T-helper 17 cell (primary cell): ENCODE data around the gene MTCH1. TPM values are rescaled to one million over a fixed set of nuclear protein-coding genes. Genes with fewer than 3 reads are reported as not detected.

Source experiments
- ATAC-seq: fragments of 150-1000 bp; cut with Tn5 transposase; 2 replicates; pipeline ENCODE4 v1.10.0; 2021; ENCODE audit warnings: mild to moderate bottlenecking, moderate library complexity
- DNase-seq, 3 donors: peaks; one replicate each; pipeline versions ENCODE4 v3.0.0 to v3.0.0-alpha.2; 2020 to 2021
- H3K9me3 ChIP-seq: one replicate; pipeline ENCODE4 v1.7.0; 2013; ENCODE audit warnings: low read length, mild to moderate bottlenecking; ENCODE audit not compliant: control insufficient read depth, poor library complexity, severe bottlenecking
- H3K27ac Mint-ChIP-seq: one replicate; pipeline ENCODE4 v1.8.0; 2022; ENCODE audit warnings: mild to moderate bottlenecking, moderate library complexity, mixed read lengths
- H3K27me3 Mint-ChIP-seq: one replicate; pipeline ENCODE4 v1.8.0; 2022; ENCODE audit warnings: mixed read lengths
- H3K36me3 Mint-ChIP-seq: one replicate; pipeline ENCODE4 v1.8.0; 2022; ENCODE audit warnings: low read depth, mixed read lengths
- H3K4me1 Mint-ChIP-seq: one replicate; pipeline ENCODE4 v1.8.0; 2022; ENCODE audit warnings: mild to moderate bottlenecking, mixed read lengths
- H3K4me3 Mint-ChIP-seq: one replicate; pipeline ENCODE4 v1.8.0; 2022; ENCODE audit warnings: mild to moderate bottlenecking, moderate library complexity, mixed read lengths
- total RNA-seq, 4 donors: library from RNA in 2 of 4; stranded (reverse) in 2 of 4; gene quantifications; one replicate each; pipeline ENCODE4 v1.2.3 and lab custom pipeline; 2022 to 2026

The MTCH1 gene
- total RNA-seq, 2 donors from 2014 or later: 194 to 202 TPM

DNA sequence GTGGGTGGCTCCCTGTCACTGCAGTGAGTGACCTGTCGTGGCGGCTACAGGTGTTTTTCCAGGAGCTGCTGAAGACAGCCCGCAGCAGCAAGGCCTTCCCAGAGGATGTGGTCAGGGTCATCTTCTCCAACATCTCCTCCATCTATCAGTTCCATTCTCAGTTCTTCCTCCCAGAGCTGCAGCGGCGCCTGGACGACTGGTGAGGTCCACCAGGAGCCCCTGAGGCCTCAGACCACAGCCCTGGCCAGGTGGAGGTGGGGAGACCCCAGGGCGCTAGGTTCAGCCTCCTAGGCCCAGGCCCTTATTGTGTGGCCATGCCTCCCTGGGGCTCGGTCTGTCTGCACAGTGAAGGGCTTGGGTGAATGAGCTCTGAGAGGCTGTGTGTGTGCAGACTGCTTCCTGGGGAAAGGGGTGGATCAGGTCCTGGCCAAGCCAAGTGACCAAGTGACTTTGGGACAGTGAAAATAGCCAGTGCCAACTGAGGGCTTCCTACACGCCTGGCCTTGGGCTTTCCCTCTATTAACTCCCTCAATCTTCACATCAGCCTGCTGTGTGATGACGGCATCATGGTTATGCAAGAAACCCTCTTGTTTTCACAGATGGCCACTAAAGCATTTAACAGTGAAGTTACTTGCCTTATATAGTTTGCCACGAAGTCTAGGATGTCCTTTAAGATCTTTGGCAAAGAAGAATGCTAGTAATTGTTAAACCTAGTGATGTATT, 25.8 kb upstream of the MTCH1 start:
- H3K4me3 Mint-ChIP-seq: no peak overlapping the region
- no peak overlapping the region for H3K27ac Mint-ChIP-seq
- ATAC-seq: no peak
- no peak for DNase-seq
- H3K27me3 Mint-ChIP-seq: no peaks in the 10 kb centered on the region
- no peaks in the 10 kb centered on the region for H3K9me3 ChIP-seq
- H3K4me1 Mint-ChIP-seq: peaks cover 2% of the 10 kb centered on the region
- no peaks in the 10 kb centered on the region for H3K36me3 Mint-ChIP-seq

DNA sequence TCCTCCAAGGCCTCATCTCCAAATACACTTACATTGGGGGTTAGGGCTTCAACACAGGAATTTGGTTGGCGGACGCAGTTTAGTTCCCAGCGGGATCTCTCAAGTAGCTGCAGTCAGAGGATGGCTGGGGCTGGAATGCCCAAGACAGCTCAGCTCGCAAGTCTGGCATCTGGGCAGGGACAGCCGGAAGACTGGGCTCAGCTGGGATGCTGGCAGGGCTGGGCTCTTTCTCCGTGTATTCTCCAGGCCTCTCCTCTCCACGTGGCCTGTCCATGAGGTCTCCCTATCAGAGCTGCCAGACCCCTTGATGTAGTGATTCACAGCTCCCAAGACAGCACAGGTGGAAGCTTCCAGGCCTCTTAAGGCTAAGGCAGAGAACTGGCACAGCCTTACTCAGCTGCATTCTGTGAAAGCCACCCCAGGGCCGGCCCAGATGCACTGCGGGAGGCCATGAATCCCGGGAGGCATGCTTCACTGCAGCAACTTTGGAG, 24.5 kb upstream of the MTCH1 start:
- no peaks in the 10 kb centered on the region for H3K27me3 Mint-ChIP-seq
- H3K4me3 Mint-ChIP-seq: no peak overlapping the region
- no peaks in the 10 kb centered on the region for H3K36me3 Mint-ChIP-seq
- no peak overlapping the region for H3K27ac Mint-ChIP-seq
- DNase-seq (no peak), ATAC-seq (no peak)
- H3K9me3 ChIP-seq: no peaks in the 10 kb centered on the region
- H3K4me1 Mint-ChIP-seq: peaks cover 12% of the 10 kb centered on the region

DNA sequence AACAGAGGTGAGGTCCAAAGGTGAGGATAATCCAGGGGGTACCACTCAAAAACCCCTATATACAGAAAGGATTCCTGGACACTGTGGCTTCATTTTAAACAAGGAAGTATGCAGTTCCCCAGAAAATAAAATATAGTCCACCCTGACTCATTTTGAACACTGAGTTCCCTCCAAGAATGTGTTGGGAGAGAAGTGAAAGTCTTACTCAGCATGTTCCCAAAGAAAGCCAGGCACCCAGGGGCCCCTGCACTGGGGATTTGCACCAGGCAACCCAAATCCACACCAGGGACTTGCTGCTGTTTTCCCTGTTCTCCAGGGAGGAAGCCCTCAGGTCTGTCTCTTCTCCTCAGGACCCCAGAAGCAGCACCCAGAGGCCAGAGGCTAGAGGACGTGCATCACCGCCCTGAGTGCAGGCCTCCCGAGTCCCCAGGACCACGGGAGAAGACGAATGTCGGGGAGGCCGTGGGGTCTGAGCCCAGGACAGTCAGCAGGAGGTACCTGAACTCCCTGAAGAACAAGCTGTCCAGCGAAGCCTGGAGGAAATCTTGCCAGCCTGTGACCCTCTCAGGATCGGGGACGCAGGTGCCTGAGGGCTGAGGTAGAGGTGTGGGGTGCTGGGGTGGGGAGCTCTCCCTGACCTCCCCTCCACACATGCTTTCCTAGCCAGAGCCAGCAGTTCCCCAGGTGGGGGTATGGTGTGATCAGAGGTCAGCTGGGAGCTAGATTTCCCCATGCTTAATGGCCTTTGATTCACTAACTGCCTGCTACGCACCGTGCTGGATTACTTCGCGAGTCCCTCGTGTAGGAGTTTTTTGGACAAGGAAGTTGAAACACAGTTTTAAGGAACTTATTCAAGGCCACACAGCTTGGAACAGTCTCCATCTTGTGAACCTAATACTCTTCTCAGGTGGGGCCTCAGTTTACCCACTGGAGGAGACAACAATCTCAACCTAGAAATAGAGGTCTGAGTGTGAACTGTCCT, 22.8 kb upstream of the MTCH1 start:
- H3K27me3 Mint-ChIP-seq: no peaks in the 10 kb centered on the region
- peak overlapping the region; percentile 24 for H3K27ac Mint-ChIP-seq
- peaks cover 13% of the 10 kb centered on the region for H3K4me1 Mint-ChIP-seq
- DNase-seq (no peak), ATAC-seq (no peak)
- no peaks in the 10 kb centered on the region for H3K36me3 Mint-ChIP-seq
- no peaks in the 10 kb centered on the region for H3K9me3 ChIP-seq
- H3K4me3 Mint-ChIP-seq: no peak overlapping the region

DNA sequence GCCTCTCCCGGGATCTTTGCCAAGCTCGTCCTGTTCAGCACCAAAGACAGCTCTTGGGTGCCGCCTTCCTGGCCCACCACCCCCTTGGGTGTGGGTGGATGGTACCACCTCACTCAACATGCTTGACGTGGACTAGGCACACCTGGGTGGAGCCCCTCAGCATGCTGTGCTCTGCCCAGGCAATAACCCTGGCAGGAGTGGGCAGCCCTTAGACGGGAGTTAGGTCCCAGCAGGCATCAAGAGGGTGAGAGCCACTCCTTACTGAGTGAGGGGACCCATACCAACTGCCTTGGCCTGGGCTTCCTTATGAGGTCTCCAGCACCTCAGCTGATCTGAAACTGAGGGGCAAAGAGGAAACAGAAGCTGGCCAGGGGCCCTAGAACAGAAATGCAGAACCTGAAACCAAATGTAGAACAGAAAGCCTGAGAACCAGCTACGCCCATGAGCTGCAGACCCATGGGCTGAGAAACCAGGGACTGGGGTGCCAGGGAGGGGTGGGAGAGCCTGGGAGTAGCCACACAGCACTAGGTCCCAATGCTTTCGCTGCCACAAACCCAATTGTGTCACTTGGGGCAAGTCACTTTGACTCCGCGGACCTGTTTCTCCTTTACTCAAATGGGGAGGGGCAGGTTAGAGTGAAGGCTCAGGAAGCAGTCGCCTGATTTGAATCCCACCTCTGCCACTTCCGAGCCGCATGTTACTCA, 21.5 kb upstream of the MTCH1 start:
- Mint-ChIP-seq H3K27ac (peak overlapping the region; percentile 24), H3K27me3 (no peaks in the 10 kb centered on the region), H3K4me3 (peak overlapping the region; percentile 63), H3K36me3 (no peaks in the 10 kb centered on the region), H3K4me1 (peaks cover 17% of the 10 kb centered on the region)
- H3K9me3 ChIP-seq: no peaks in the 10 kb centered on the region
- no peak for DNase-seq
- ATAC-seq: peak; percentile 29

DNA sequence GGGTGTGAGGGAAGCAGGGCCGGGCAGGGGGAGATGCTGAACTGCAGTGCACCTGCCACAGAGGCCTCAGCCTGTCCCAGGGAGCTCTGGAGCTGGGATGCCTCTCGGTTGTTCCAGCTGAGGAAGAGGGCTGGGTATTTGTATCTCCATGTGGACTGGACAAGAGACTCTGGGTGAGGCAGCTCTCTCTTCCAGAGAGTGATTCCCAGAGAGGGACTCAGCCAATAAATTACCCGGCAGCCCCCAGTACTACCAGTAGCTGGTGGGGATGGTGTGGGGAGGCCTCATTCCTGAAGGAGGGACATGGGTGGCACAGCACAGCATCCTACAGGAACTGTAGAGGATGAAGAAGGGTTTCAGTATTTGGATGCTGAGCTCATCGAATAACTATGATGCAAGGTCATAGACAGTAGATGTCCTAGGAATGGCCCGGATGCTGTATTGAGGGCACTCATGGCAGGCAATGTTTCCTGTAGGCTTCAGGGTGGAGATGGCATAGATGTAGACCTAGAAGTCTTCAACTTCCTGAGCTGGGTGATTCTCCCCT, 20.9 kb upstream of the MTCH1 start:
- no peaks in the 10 kb centered on the region for H3K36me3 Mint-ChIP-seq
- H3K27me3 Mint-ChIP-seq: no peaks in the 10 kb centered on the region
- peak overlapping the region; percentile 91 for H3K4me3 Mint-ChIP-seq
- peak overlapping the region; percentile 89 for H3K27ac Mint-ChIP-seq
- DNase-seq: no peak
- H3K9me3 ChIP-seq: no peaks in the 10 kb centered on the region
- peaks cover 21% of the 10 kb centered on the region for H3K4me1 Mint-ChIP-seq
- ATAC-seq: no peak

DNA sequence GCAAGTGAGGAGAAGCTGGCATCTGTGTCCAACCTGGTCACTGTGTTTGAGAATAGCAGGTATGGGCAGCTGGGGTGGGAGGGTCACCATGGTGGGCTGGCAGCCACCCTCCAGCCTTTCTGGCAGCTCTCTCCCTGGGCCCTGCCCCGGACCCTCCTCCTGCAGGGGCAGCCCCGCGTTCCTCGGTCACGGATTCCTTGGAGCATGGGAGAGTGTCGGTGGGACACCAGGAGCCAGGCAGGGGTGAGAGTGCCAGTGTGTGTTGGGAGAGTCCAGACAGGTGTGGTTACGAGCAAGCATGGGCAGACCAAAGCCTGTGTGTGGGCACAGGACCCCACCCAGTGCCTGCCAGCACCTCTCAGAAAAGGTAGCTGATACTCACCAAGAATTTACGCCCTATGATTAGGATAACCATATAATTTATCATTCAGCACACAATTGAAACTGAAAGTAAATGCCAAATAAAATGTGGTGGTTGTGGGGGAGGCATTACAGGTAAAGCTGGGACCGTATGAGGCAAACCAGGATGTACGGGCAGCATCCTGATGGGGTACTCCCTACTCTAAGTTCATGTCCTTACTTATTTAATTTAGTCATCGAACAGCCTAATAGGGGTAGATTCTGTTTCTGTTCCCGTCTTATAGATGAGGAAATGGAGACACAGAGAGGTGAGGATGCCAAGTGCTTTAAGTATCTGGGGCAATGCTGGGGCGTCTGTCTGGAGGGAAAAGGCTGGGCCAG, 20.0 kb upstream of the MTCH1 start:
- H3K27me3 Mint-ChIP-seq: no peaks in the 10 kb centered on the region
- no peaks in the 10 kb centered on the region for H3K9me3 ChIP-seq
- H3K36me3 Mint-ChIP-seq: no peaks in the 10 kb centered on the region
- peak overlapping the region; percentile 91 for H3K4me3 Mint-ChIP-seq
- peak overlapping the region; percentile 89 for H3K27ac Mint-ChIP-seq
- DNase-seq (no peak), ATAC-seq (peak; percentile 55)
- peaks cover 20% of the 10 kb centered on the region for H3K4me1 Mint-ChIP-seq

DNA sequence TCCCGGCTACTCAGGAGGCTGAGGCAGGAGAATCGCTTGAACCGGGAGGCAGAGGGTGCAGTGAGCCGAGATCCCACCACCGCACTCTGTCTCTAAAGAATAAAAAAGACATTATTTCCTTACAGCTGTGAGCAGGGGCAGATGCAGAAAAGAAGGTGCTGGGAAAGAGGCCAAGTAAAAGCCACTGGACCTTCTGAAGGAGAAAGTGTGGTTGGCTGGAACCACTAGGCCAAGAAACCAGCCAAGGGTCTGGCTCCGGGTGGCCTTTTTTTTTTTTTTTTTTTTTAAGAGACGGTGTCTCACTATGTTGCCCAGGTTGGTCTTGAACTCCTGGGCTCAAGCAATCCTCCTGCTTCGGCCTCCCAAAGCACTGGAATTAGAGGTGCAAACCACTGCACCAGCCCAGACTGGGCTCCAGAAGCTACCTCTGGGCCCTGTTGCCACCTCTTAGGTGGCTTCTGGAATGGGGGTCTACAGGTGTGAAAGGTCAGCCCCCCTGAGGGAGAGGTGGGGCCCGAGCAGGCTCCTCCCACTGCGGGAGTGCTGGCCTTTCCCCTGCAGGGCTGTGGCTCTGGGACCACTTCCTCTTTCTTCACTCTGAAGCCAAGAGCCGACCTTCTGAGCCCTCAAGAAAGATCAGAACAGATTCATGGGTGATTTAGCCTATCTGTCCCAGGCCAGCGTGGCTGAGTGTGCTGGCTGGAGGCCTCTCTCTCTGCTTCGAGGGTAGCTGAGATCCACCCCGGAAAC, 19.2 kb upstream of the MTCH1 start, which contains the start of gene FGD2:
FGD2 (plus strand) TSS at position 595 of the 750 bp plus-strand sequence. CDS start 163 bp downstream, outside the sequence.
- H3K4me3 Mint-ChIP-seq: peak within 1 kb of the TSS; percentile 91

DNA sequence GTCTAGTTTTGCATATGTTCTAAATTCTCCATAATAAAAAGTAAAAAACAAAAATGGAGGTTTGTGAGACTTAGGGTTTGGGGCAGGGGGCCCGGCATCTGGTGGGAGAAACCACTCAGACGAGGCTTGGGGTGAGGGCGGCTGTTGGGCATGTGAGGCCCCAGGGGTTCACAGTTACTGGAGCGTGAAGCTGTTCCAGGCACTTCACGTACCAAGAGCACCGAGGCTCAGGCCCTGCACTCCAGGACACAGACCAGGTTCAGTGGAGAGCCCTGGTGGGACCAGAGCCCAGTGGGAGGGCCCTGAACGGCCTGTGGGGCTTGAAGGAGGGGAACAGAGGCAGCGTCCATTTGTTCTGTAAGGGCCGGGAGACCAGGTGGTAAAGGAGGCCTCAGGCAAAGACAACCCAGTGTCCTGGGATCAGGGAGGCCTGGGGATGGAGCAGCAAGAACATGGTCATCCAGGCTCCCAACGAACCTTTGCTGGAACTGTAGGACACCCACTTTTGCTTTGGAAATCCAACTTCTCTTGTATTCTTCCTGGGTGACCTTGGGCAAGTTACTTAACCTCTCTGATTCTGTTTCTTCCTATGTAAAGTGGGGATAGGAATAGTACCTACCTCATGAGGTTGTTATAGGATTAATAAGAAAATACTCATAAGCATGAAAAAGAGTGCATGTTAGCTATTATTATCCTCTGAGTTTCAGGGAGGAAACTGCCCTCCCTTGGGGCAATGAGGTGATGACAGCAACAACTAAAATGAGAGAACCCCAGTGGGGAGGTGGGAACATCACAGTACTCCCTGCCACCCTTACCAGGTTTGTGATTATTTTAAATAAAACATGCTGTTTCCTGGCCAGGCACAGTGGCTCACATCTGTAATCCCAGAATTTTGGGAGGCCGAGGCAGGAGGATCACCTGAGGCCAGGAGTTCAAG, 18.3 kb upstream of the MTCH1 start:
- H3K4me1 Mint-ChIP-seq: peaks cover 22% of the 10 kb centered on the region
- peak overlapping the region; percentile 72 for H3K27ac Mint-ChIP-seq
- no peaks in the 10 kb centered on the region for H3K36me3 Mint-ChIP-seq
- peak overlapping the region; percentile 19 for H3K4me3 Mint-ChIP-seq
- no peaks in the 10 kb centered on the region for H3K9me3 ChIP-seq
- ATAC-seq (peak; percentile 34), DNase-seq (no peak)
- H3K27me3 Mint-ChIP-seq: no peaks in the 10 kb centered on the region

More for the DNA sequence above, 19.2 kb upstream of the MTCH1 start, which contains the start of gene FGD2:
- Mint-ChIP-seq H3K36me3 (no peaks in the 10 kb centered on the region), H3K4me1 (peaks cover 20% of the 10 kb centered on the region), H3K27me3 (no peaks in the 10 kb centered on the region), H3K27ac (peak within 1 kb of the TSS; percentile 89)
- DNase-seq: no peak
- ATAC-seq: peak; percentile 59
- H3K9me3 ChIP-seq: no peaks in the 10 kb centered on the region

DNA sequence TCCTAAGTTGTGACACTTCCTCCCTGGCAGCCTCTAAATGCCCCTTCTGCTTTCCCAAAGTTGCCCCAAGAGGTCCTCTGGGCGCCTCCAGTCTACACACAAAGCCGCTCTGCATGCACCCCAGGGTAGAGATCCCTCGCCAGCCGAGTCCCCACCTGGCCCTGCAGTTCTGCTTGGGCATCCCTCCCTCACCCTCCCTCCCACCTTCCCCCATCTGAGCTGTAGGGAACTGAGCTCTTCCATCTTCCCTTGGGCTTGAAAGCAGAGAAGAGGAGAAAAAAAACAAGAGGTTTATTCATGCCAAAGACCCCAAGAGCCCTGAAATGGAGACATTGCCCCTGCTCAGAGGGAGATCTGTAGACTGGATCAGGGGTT, 13.7 kb upstream of the MTCH1 start:
- Mint-ChIP-seq H3K36me3 (peaks cover 2% of the 10 kb centered on the region), H3K27me3 (peaks cover 18% of the 10 kb centered on the region), H3K4me1 (peaks cover 10% of the 10 kb centered on the region), H3K4me3 (no peak overlapping the region), H3K27ac (no peak overlapping the region)
- no peak for ATAC-seq
- no peak for DNase-seq
- no peaks in the 10 kb centered on the region for H3K9me3 ChIP-seq

DNA sequence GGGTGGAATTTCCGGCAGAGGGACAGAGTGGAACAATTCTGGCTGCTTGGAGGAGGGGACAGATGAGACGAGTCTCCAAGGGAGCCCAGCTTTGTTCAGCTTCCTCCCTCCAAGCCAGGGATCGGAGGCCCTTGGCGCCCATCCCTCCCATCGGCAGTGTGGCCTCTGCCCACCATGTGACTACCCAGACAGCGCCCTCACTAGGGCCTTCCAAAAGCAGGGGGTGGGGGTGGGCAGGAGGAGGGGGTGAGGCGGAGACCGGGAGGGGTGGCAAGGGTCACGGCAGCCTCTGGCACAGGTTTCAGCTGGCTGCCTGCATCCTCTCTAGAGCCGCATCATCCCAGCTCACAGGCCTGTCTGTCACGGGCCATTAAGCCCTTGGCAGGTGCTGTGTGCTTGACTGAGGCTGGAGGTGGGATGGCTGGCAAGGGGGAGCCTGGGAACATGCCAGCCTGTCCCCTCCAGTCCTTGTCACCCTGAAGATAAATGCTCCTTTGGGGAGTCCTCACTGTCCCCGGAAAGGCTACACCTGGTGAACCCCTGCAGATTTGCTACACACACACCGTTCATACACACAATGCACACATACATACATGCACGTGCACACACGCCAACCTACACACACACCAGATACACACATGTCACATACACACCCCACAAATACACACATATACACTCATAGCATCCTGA, 13.2 kb upstream of the MTCH1 start:
- Mint-ChIP-seq H3K36me3 (peaks cover 2% of the 10 kb centered on the region), H3K27ac (no peak overlapping the region), H3K4me1 (peaks cover 10% of the 10 kb centered on the region), H3K4me3 (no peak overlapping the region), H3K27me3 (peaks cover 18% of the 10 kb centered on the region)
- ATAC-seq: no peak
- no peaks in the 10 kb centered on the region for H3K9me3 ChIP-seq
- no peak for DNase-seq

DNA sequence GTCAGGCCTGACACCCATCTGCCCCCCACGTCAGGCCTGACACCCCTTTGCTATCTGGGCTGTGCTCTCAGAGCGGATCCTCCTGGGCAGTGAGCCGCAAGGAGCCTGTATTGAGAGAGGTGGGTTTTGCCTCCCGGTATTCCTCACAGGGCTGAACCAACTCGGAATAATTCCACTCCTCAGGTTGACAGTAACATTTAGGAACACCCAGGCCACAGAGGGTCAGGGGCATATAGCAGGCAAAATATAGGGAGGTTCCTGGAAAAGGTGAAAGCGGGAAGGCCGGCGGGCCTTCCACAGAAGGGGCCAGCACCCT, 12.7 kb upstream of the MTCH1 start:
- ATAC-seq: no peak
- Mint-ChIP-seq H3K4me3 (no peak overlapping the region), H3K4me1 (peaks cover 10% of the 10 kb centered on the region), H3K27ac (no peak overlapping the region), H3K36me3 (peaks cover 2% of the 10 kb centered on the region), H3K27me3 (peaks cover 18% of the 10 kb centered on the region)
- DNase-seq: no peak
- H3K9me3 ChIP-seq: no peaks in the 10 kb centered on the region
